ENCODE results near the gene USP17L19.
"Not testable (repeated sequence)": the region's sequence is repeated elsewhere in the genome, so short reads cannot be mapped to it uniquely, and the experiment has no call there.

GRCh38 chr4:9224596-9224995 is 28.6 kb upstream of the USP17L19 start, which contains the start of gene USP17L13:
- not testable (repeated sequence) for TF ChIP-seq POLR2A, POLR2AphosphoS5 (IDR thresholded peaks at IDR 0.05)
- TF ChIP-seq, protein P1, sequence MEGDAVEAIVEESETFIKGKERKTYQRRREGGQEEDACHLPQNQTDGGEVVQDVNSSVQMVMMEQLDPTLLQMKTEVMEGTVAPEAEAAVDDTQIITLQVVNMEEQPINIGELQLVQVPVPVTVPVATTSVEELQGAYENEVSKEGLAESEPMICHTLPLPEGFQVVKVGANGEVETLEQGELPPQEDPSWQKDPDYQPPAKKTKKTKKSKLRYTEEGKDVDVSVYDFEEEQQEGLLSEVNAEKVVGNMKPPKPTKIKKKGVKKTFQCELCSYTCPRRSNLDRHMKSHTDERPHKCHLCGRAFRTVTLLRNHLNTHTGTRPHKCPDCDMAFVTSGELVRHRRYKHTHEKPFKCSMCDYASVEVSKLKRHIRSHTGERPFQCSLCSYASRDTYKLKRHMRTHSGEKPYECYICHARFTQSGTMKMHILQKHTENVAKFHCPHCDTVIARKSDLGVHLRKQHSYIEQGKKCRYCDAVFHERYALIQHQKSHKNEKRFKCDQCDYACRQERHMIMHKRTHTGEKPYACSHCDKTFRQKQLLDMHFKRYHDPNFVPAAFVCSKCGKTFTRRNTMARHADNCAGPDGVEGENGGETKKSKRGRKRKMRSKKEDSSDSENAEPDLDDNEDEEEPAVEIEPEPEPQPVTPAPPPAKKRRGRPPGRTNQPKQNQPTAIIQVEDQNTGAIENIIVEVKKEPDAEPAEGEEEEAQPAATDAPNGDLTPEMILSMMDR (IDR thresholded peaks at IDR 0.05) = not testable (repeated sequence)
